HG03460 (cell line): ENCODE results near the gene NEK1.

Source experiments
- ATAC-seq: cut with Tn5 transposase; IDR thresholded peaks from one replicate; pipeline ENCODE4 v1.9.1; 2021; ENCODE audit not compliant: unreplicated experiment

NEK1 gene, protein sequence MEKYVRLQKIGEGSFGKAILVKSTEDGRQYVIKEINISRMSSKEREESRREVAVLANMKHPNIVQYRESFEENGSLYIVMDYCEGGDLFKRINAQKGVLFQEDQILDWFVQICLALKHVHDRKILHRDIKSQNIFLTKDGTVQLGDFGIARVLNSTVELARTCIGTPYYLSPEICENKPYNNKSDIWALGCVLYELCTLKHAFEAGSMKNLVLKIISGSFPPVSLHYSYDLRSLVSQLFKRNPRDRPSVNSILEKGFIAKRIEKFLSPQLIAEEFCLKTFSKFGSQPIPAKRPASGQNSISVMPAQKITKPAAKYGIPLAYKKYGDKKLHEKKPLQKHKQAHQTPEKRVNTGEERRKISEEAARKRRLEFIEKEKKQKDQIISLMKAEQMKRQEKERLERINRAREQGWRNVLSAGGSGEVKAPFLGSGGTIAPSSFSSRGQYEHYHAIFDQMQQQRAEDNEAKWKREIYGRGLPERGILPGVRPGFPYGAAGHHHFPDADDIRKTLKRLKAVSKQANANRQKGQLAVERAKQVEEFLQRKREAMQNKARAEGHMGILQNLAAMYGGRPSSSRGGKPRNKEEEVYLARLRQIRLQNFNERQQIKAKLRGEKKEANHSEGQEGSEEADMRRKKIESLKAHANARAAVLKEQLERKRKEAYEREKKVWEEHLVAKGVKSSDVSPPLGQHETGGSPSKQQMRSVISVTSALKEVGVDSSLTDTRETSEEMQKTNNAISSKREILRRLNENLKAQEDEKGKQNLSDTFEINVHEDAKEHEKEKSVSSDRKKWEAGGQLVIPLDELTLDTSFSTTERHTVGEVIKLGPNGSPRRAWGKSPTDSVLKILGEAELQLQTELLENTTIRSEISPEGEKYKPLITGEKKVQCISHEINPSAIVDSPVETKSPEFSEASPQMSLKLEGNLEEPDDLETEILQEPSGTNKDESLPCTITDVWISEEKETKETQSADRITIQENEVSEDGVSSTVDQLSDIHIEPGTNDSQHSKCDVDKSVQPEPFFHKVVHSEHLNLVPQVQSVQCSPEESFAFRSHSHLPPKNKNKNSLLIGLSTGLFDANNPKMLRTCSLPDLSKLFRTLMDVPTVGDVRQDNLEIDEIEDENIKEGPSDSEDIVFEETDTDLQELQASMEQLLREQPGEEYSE (N-terminal part only)

DNA sequence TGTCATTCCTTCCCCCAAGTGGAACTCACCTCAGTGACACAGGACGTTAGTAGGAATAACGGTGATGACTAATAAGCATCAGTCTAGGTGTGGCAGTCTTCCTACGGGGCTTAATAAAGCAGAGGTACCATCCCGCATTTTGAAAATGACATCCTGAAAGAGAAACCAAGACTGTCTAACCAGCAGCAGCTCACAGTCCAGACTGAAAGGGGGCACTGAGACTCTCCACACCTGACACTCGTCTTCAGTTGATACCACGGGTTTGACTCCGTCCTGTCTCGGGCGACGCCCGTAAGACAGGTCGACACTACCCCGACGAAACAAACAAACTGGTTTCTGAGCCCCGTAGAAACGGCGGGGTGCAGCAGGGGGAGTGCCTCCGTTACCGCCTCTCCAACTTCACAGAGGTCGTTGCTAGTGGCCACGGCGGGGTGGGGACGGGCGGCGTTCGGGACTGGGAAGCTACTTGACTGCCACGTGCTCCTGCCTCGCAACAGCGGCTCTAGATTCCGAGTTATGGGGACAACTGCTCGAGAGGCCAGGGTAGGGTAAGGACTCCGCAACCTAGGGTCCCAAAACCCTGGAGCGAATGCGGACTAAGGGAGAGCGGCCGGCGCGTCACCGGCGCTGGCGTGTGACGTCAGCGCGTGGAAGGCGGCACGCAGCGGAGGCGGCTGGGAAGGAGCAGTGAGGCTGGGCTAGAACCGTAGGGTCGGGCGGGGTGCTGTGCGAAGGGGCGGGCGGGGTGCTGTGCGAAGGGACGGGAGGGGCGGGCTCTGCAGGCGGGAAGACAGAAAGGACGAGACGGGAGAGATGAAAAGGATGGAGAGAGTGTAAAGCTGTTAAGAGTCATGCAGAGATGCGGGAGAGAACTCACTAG is at the start of gene NEK1:
Gene NEK1 (minus strand): TSS at position 593 of the 880 bp plus-strand sequence. CDS start 9,953 bp downstream, outside the sequence.
- peak; percentile 94 for ATAC-seq

DNA sequence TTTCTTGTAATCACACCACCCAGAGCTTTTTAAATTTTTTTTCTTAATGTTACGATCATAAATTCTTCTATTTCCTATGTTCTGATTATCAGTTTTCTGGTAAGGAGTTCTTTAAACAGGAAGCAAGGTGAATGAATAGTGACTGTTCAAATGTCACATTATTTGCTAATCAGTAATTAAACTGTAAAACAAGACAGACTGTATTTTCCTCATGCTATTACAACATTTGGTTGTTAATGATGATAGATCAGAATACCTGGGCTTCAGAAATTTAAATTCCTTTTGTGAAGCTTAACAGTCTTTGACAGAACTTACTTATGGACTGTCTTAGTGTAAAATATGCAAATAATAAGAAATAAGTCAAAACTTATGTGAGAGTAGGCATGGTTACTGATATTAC is 49.4 kb upstream of the NEK1 start:
- no peak for ATAC-seq

DNA sequence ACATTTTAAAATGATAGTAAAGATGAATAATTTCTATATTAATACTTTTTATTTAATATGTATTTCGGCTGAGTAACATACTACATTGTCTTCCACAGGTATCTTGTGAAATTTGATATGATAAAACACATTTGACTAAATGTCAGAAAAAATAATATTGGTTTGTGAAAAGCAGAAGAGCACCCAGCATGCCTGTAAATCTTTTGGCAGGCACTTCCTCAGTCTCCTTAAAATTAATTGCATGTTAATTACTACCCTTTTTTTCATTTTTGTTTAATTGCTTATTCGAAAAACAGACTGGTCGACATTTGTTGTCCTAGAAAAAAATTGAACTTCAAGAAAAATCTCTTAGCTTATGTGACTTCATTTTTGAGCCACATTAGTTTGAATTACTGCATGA is 48.5 kb upstream of the NEK1 start:
- ATAC-seq: no peak

DNA sequence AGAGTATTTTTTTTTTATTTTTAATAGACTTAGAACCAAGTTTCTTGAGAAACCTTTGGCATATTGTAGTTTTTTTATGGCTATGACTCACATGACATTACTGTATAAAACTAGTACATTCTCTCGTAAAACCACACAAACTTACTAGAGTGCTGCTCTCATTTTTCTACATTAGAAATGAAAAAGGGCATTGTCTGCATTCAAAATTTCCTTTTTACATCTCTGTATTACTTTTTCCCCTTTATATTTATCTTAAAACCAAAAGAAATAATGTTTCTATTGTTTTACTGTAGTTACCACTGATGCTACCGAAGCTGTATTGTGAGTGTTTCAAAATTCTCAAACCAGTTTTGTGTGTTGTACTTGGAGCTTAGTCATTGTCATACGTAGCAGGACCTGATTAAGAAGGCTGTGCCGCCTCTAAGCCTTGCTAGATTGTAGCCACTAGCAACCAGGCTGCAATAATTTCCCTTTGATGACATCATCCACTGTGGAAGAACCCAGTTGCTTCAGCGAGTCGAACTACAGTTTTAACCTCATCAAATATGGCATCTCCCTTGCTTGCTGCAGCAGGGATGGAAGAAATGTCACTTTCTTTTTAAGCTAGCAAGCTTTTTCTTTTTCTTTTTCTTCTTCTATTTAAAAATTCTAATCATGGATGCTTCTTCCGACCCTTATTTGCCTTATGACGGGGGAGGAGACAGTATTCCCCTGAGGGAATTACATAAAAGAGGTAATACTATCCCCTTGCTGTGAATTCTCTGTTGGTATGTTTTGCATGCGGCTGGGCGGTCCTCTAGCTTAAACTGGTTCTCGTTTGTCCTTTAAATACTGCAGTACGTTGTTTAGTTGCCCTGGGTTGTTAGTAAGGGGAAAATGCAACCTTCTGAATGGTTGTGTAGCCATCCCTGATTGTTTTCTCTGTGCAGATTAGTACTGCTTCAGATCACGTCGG is 47.6 kb upstream of the NEK1 start:
- peak; percentile 95 for ATAC-seq

DNA sequence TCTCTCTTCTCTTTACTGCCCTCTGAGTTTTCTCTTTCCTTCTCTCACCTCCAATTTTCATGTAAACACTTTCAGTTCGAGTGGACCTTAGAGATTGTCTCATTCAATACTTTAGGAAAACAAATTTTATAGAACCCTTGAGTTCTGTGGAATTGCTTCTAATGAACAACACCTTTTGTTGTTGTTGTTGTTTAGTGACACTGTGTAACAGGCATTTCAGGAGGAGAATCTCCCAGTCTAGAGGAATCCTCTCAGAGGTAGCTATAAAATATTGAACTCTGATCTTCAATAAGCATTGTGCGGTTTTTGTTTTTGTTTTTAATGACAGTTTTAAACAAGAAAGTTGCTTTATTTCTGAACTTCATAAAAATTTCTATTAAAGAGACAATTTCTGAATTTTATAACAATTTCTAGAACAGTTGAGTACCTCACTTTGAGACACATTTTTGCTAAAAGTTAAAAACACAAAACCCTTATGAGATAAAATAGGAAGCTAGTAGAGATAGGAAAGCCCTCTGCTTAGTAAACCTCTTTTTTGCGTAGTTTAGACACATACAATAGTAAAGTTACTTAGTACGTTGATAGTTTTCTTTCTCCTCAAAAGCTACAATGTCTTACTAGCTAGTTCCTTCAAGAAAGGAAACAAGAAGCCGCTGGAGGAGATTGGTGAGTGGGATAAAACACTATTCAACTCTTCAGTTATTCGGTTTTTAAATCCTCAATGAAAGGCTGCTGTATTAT is 46.8 kb upstream of the NEK1 start:
- no peak for ATAC-seq

DNA sequence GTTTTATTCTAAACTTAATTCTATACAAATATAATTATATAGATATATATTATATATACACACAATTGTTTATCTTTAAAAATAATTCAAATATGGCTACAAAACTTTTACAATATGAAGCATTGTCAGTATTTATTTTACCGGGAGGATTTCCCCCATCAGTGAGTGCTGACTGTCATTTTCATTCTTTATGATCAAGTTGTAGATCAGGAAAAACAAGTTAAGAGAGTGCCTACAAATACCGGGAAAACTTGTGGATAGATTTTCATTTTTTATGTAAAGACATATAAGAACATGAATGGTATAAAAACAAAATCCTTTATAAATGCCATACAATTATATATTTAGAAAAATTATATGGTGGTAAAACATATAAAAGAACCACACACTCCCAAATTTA is 45.8 kb upstream of the NEK1 start:
- no peak for ATAC-seq

DNA sequence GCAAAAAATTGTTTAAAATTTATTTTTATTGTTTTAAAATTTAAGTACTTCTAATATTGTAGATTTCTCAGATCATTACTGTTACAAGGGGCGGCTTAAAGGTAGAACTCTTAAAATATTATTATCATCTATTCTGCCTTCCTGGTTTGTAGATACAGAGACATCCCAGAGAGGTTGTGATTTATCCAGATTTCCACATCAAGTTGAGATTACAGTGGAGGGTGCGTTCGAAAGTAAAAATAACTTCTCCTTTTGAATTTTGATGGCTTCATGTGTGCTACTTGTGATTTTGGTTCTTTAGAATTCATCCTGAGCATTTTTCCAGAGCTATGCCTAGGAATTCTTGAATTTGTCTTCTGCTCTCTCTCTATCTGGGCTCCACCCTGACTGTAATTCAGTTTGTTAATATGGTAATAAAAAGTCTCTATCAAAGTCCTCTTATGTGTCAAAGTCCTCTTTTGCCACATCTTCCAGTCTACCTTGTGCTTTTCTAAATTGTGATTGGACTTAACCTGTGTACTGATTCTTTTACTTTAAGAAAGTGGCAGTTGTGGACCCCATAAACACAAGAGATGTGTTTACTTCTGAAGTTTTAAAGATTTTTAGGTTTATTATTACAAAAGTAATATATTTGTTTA is 45.2 kb upstream of the NEK1 start:
- no peak for ATAC-seq

DNA sequence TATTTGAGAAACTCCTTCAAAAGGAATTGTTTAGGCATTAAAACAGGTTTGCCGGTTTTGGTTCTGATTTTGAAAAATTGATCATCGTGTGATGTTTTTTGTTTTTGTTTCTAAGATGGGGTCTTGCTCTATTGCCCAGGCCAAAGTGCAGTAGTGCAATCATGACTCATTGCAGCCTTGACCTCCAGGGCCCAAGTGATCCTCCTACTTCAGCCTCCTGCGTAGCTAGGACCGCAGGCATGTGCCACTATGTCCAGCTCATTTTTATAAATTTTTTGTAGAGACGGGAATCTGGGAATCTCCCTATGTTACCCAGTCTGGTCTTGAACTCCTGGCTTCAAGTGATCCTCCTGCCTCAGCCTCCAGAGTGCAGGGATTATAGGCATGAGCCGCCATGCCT is 43.0 kb upstream of the NEK1 start:
- no peak for ATAC-seq

DNA sequence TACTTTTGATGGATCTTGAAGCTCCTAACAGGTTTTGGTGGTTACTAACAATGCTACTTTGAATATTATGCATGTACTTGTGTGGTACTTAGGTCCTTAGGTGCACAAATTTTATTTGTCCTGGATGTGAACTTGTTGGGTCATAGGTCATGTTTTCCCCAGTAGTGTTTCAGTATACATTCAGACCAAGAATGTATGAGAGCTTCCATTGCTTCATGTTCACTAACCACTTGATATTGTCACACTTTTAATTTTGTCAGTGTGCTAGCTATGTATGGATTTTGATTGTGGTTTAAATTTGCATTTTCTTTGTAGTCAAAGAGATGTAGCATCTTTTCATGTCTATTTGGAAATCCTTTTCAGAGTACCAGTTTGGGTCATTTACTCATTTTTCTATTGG is 40.2 kb upstream of the NEK1 start:
- ATAC-seq: no peak

DNA sequence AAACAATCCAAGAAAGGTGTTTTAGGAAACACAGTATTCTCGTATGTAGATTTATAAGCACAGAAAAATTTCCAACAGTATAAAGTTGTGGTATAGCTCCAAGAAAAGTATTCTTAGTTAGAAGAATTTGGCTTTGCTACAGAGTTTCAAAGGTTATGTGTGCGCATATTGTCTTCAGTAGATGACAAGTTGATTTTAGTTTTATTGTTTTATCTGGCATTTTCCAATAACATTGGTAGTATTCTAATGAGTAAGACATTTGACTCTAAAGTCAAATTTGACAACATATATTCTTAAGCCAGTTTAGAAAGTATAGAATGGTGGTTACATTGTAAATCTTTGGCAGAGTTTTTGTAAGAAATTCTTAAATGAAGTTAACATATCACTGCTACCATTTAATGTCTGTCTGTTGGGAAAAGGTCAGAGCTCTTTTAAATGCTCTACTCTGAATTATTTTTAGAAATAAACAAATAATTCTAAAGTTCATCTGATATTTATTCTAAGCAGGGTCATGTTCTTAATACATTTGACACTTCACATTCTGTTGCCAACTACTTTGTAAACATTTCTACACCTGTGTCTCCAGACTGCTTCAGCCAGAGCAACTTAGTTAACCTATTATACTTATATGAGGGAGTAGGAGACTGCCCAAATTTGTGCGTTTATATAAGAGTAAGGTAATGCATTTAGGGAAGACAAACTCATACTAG is 38.0 kb upstream of the NEK1 start:
- no peak for ATAC-seq

DNA sequence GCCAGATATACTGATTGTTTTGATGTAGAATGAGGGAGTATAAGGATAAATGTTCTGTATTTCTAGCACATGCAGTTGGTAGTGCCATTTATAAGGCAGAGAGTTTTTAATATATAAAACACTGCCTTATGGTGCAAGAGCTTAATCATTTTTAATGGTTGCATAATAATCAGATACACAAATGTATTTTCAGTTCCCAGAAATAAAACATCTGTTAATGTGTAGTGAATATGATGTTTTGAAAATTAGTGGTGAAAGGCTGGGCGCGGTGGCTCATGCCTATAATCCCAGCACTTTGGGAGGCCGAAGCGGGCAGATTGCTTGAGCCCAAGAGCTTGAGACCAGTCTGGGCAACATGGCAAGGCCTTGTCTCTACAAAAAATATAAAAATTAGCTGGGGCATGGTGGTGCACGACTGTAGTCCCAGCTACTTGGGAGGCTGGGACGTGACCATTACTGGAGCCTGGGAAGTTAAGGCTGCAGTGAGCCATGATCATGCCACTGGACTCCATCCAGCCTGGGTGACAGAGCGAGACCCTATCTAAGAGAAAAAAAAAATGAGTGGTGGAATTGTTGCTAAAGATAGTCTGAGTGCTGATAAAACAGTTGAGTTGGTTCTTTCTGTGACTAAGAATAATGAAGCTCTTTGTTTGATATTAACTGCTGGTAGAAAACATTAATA is 37.3 kb upstream of the NEK1 start:
- no peak for ATAC-seq

DNA sequence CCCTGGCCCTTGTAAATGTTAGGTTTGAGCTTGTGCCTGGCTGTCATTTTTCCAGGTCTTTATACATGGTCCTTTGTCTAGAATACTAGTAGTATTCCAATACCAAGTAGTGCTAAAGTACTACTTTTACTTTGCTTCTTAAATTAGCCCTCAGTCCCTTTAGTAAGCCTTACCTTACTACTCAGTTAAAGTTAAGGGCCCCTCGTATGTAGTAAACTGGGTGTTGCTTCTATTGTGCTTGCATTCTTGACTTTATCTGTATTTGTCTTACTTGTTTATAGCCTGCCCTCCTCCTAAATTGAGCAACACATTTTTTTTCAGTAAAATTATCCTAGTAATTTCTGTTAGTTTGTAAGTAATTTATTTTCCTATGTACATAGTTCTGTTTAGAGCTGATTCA is 33.2 kb upstream of the NEK1 start:
- ATAC-seq: no peak

DNA sequence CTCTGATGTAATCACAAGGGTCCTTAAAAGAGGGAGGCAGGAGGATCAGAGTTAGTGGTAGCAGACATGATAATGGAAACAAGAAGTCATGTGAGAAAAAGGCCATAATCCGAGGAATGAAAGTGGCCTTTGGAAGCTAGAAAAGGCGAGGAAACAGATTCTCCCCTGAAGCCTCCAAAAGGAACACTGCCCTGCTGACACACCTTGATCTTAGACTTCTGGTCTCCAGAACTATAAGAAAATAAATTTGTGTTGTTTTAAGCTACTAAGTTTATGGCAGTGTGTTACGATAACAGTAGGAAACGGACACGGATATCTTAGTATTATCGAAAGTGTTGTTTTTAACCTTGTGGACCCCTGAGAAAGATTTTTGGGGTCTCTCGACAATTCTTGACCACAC is 32.4 kb upstream of the NEK1 start:
- no peak for ATAC-seq

DNA sequence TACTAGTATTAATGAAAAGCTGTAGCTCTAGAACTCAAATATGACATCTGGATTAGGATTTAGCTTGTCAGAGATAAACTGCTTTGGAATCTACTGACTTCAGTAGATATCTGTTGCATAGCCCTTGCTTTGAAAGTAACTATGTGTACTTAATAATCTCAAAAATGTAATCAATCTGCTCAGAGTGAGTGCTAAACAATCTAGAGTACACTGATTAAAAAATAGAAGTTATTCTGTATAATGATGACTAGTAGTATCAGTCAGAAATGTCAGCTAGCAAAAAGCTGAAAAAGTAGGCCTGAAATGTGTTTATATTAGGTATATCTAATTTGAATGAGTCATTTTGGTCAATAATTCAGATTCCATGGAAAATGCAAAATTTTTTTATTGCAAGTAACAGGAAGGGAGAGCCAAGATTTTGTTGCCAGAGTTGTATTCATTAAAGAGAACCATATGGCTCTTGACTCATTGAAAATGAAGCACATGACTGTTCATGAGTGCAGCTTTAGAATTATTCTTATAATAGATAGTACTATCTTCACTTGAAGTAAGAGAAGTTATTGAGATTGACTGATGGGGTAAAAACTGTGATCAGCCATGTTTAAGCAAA is 28.0 kb upstream of the NEK1 start:
- no peak for ATAC-seq

DNA sequence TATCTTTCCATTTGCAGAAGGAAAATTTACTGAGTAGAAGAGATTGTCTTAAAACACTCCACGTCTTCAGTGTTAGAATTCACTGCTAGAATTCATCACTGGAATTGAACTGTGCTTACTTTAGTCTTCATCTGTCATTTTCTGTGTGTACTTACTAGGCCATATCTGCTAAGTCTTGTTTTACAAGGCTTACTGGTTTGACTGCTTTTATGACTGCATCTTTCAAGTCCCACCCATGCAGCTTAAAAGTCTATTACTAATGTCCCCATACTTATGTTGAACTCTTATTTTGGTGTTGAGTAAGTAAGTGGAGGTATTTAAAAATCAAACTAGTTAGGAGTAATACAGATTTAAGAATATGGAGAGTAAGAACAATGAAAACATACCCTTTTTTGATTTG is 22.6 kb upstream of the NEK1 start:
- no peak for ATAC-seq

DNA sequence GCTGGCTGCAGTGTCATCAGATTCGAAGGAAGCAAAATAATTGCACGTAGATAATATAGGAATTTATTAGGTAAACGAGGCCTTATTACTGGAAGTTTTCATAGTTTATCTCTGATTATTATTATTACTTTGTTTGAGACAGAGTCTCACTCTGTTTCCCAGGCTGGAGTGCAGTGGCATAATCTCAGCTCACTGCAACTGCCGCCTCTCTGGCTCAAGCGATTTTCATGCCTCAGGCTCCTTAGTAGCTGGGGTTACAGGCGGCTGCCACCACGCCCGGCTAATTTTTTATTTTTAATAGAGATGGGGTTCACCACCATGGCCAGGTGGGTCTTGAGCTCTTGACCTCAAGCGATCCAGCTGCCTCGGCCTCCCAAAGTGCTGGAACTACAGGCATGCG is 20.5 kb upstream of the NEK1 start:
- no peak for ATAC-seq

DNA sequence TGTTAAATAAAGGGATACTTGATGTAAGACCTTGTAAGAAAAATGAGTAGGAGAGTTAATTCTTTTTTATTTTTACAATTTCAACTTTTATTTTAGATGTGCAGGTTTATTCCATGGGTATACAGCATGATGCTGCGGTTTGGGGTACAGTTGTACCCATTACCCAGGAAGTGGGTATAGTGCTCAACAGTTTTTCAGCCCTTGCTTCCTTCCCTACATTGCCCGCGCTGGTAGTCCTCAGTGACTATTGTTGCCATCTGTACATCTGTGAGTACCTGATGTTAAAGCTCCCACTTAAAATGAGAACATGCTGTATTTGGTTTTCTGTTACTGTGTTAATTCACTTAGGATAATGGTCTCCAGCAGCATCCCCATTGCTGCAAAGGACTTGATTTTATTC is 17.7 kb upstream of the NEK1 start:
- ATAC-seq: no peak
